Fibroblast of pulmonary artery (primary cell): ENCODE data around the gene SCP2.

Source experiments
- DNase-seq: peaks from one replicate; pipeline ENCODE4 v3.0.0-alpha.2; 2010; ENCODE audit warnings: low read depth
- H3K4me3 ChIP-seq: replicated peaks from 2 replicates; pipeline ENCODE4 v1.5.1; 2011; ENCODE audit warnings: low read depth, mild to moderate bottlenecking, control low read depth, low read length, moderate library complexity
- CTCF ChIP-seq: IDR thresholded peaks from 2 replicates; pipeline ENCODE4 v1.5.1; 2011; ENCODE audit warnings: mild to moderate bottlenecking, control low read depth, low read length, inconsistent platforms; ENCODE audit errors: missing control alignments

Gene SCP2

GRCh38 chr1:53090227-53091147, 163.4 kb downstream of the SCP2 start:
- no peak for TF ChIP-seq CTCF
- no peak for DNase-seq
- H3K4me3 ChIP-seq = no peak overlapping the region

- DNase-seq = peak; percentile 26
- no peak overlapping the region for H3K4me3 ChIP-seq
- TF ChIP-seq CTCF = no peak
These were observed 165.0 kb downstream of the SCP2 start for GRCh38 chr1:53091841-53092645.

GRCh38 chr1:53092659-53093450, 165.8 kb downstream of the SCP2 start:
- DNase-seq = no peak
- no peak overlapping the region for H3K4me3 ChIP-seq
- no peak for TF ChIP-seq CTCF

GRCh38 chr1:53093451-53093754, 166.3 kb downstream of the SCP2 start:
- no peak for TF ChIP-seq CTCF
- no peak for DNase-seq
- H3K4me3 ChIP-seq = no peak overlapping the region

- DNase-seq = peak; percentile 16
- TF ChIP-seq CTCF = no peak
- H3K4me3 ChIP-seq = no peak overlapping the region
These were observed 166.9 kb downstream of the SCP2 start for GRCh38 chr1:53093778-53094532.

- H3K4me3 ChIP-seq = no peak overlapping the region
- no peak for DNase-seq
- TF ChIP-seq CTCF = no peak
These were observed 167.4 kb downstream of the SCP2 start for GRCh38 chr1:53094533-53094919.
